ENCODE measurements around the gene SSR1.

Gene SSR1

GRCh38 chr6:7234547-7234946, 78.5 kb downstream of the SSR1 start:
- Histone ChIP-seq H4K20me1 (ENCODE audit: low read depth, low read length) (no peaks in the 10 kb centered on the region), H3K9ac (ENCODE audit: low read length) (no peak overlapping the region), H3F3A (ENCODE audit: insufficient read depth) (no peaks in the 10 kb centered on the region), H3K27ac (ENCODE audit: low read depth, low read length) (no peak overlapping the region), H3K36me3 (ENCODE audit: low read length) (no peaks in the 10 kb centered on the region), H3K27me3 (ENCODE audit: low read length) (no peaks in the 10 kb centered on the region), H3K4me3 (ENCODE audit: insufficient read depth, low read length, poor library complexity, severe bottlenecking) (no peak overlapping the region), H3K9me2 (replicated peaks; ENCODE audit: insufficient read depth, low read length) (no peaks in the 10 kb centered on the region), H3K4me2 (ENCODE audit: low read depth, low read length, poor library complexity, severe bottlenecking) (no peak overlapping the region), H3K79me2 (ENCODE audit: insufficient read depth, low read length) (no peaks in the 10 kb centered on the region), H3K9me3 (ENCODE audit: insufficient read depth, low read length) (no peaks in the 10 kb centered on the region), H2AFZ (ENCODE audit: low read depth, low read length, severe bottlenecking) (no peak overlapping the region)
- TF ChIP-seq CTCF (IDR thresholded peaks at IDR 0.05; ENCODE audit: insufficient read depth, low read length, poor library complexity, severe bottlenecking) (no peak), EZH2phosphoT487 (conservative IDR thresholded peaks at IDR 0.05; ENCODE audit: low read length) (no peak)

- H4K20me1 ChIP-seq (ENCODE audit: low read depth, low read length) = no peaks in the 10 kb centered on the region
Observed at GRCh38 chr6:7232351-7232750, 80.6 kb downstream of the SSR1 start.

GRCh38 chr6:7230956-7231713, 81.9 kb downstream of the SSR1 start:
- Histone ChIP-seq H3K79me2 (ENCODE audit: insufficient read depth, low read length) (no peaks in the 10 kb centered on the region), H2AFZ (ENCODE audit: low read depth, low read length, severe bottlenecking) (no peak overlapping the region), H3K4me2 (ENCODE audit: low read depth, low read length, poor library complexity, severe bottlenecking) (no peak overlapping the region), H3K36me3 (ENCODE audit: low read length) (no peaks in the 10 kb centered on the region), H3F3A (ENCODE audit: insufficient read depth) (no peaks in the 10 kb centered on the region), H3K9me3 (ENCODE audit: insufficient read depth, low read length) (no peaks in the 10 kb centered on the region), H3K9me2 (replicated peaks; ENCODE audit: insufficient read depth, low read length) (no peaks in the 10 kb centered on the region), H3K27me3 (ENCODE audit: low read length) (no peaks in the 10 kb centered on the region), H3K4me3 (ENCODE audit: insufficient read depth, low read length, poor library complexity, severe bottlenecking) (no peak overlapping the region), H3K9ac (ENCODE audit: low read length) (no peak overlapping the region), H4K20me1 (ENCODE audit: low read depth, low read length) (no peaks in the 10 kb centered on the region), H3K27ac (ENCODE audit: low read depth, low read length) (no peak overlapping the region)
- TF ChIP-seq EZH2phosphoT487 (conservative IDR thresholded peaks at IDR 0.05; ENCODE audit: low read length) = no peak
- TF ChIP-seq CTCF (IDR thresholded peaks at IDR 0.05; ENCODE audit: insufficient read depth, low read length, poor library complexity, severe bottlenecking) = no peak

More at GRCh38 chr6:7232351-7232750, 80.6 kb downstream of the SSR1 start:
- Histone ChIP-seq H3K9me2 (replicated peaks; ENCODE audit: insufficient read depth, low read length) (no peaks in the 10 kb centered on the region), H3K4me3 (ENCODE audit: insufficient read depth, low read length, poor library complexity, severe bottlenecking) (no peak overlapping the region), H3K79me2 (ENCODE audit: insufficient read depth, low read length) (no peaks in the 10 kb centered on the region), H3F3A (ENCODE audit: insufficient read depth) (no peaks in the 10 kb centered on the region), H3K4me2 (ENCODE audit: low read depth, low read length, poor library complexity, severe bottlenecking) (no peak overlapping the region), H3K9me3 (ENCODE audit: insufficient read depth, low read length) (no peaks in the 10 kb centered on the region), H3K9ac (ENCODE audit: low read length) (no peak overlapping the region), H3K27me3 (ENCODE audit: low read length) (no peaks in the 10 kb centered on the region), H2AFZ (ENCODE audit: low read depth, low read length, severe bottlenecking) (no peak overlapping the region), H3K36me3 (ENCODE audit: low read length) (no peaks in the 10 kb centered on the region), H3K27ac (ENCODE audit: low read depth, low read length) (no peak overlapping the region)
- TF ChIP-seq EZH2phosphoT487 (conservative IDR thresholded peaks at IDR 0.05; ENCODE audit: low read length) (no peak), CTCF (IDR thresholded peaks at IDR 0.05; ENCODE audit: insufficient read depth, low read length, poor library complexity, severe bottlenecking) (no peak)

Measured in SU-DHL-6 (cell line).